M059J (cell line): ENCODE data around the gene RILPL1. TPM values are rescaled to one million over a fixed set of nuclear protein-coding genes. Genes with fewer than 3 reads are reported as not detected.

Experiments used
- DNase-seq: peaks from one replicate; pipeline ENCODE4 v3.0.0-alpha.2; 2012; ENCODE audit warnings: low read depth
- total RNA-seq: library from RNA; depleted of rRNA; stranded (reverse); fragments of >200 nt; shearing (Covaris generic); gene quantifications from 2 replicates; pipeline ENCODE4 v1.2.3, GENCODE V29; 2014; rRNA removed

Gene RILPL1
- total RNA-seq, 1 experiment from 2014 or later, result 9.2 TPM

DNA sequence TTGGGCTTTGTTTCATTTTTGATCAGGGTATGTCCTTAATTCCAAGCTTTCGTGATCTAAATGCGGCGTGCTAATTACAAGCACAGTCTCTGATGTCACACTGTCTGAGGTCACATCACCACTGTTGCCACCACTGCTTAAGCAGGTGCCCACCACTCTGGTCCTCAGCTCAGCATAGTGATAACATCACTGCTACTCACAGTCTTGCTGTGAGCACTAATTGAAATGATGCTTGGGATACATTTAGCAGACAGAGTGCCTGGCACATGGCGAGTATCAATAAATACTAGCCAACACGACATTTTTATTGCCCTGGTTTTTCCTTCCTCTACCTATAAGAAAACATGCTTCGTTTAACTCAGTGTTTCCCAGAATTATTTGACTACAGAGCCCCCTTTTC lies 104.9 kb downstream of the RILPL1 start:
- DNase-seq, result no peak

- DNase-seq, result no peak
Measured at GRCh38 chr12:123427036-123427769, 106.3 kb downstream of the RILPL1 start.

GRCh38 chr12:123421314-123421713 lies 112.2 kb downstream of the RILPL1 start:
- no peak for DNase-seq

Other genes with a start within 250 kb of the RILPL1 start
- 10.5 and 16.3 TPM in 2 replicates for gene SBNO1, start 168.9 kb downstream of the RILPL1 start, total RNA-seq
- gene KMT5A, start 149.6 kb downstream of the RILPL1 start, total RNA-seq, result 32.2 and 51.5 TPM in 2 replicates
- 3.5 and 5.3 TPM in 2 replicates for gene RILPL2, start 97.0 kb downstream of the RILPL1 start, total RNA-seq
- 9.9 and 11.8 TPM in 2 replicates for gene SNRNP35, start 75.6 kb downstream of the RILPL1 start, total RNA-seq
- gene TMED2, start 50.8 kb upstream of the RILPL1 start, total RNA-seq, result 294 and 301 TPM in 2 replicates
- gene DDX55, start 68.4 kb upstream of the RILPL1 start, total RNA-seq, result 18.9 and 33.6 TPM in 2 replicates
- gene EIF2B1, start 100.0 kb upstream of the RILPL1 start, total RNA-seq, result 140 and 157 TPM in 2 replicates
- gene GTF2H3, start 100.1 kb upstream of the RILPL1 start, total RNA-seq, result 61.3 and 67.7 TPM in 2 replicates
- 17.4 and 22.9 TPM in 2 replicates for gene TCTN2, start 137.4 kb upstream of the RILPL1 start, total RNA-seq
- 8.6 and 17.0 TPM in 2 replicates for gene ATP6V0A2, start 178.6 kb upstream of the RILPL1 start, total RNA-seq
- not detected in 2 replicates for gene DNAH10, start 228.6 kb upstream of the RILPL1 start, total RNA-seq